Activated CD4-positive, alpha-beta T cell treated with anti-CD3 and anti-CD28 coated beads, Interleukin-2, Interleukin-4, amounts not matched to agents 100 ng/mL and 50 ng/mL, durations not matched to agents 16 hours and 8 hours (primary cell): Measurements from ENCODE around the gene MSANTD1.
"Not testable (repeated sequence)": the region's sequence is repeated elsewhere in the genome, so short reads cannot be mapped to it uniquely, and the experiment has no call there.

Experiments
- DNase-seq: peaks from one replicate; pipeline ENCODE4 v3.0.0-alpha.2; 2020; ENCODE audit warnings: low spot score

The MSANTD1 gene

GRCh38 chr4:3290889-3291321 is 41.9 kb downstream of the MSANTD1 start:
- DNase-seq: no peak

- DNase-seq: no peak
Measured at GRCh38 chr4:3291411-3291968, 42.5 kb downstream of the MSANTD1 start.

- no peak for DNase-seq
Measured at GRCh38 chr4:3291969-3292570, 43.1 kb downstream of the MSANTD1 start.

- peak; percentile 87 for DNase-seq
Measured at GRCh38 chr4:3292571-3293400, 43.8 kb downstream of the MSANTD1 start, which contains the start of gene RGS12. RGS12 (plus strand) TSS chr4:3293021; CDS start chr4:3316171, 23,150 bp downstream.

- DNase-seq: no peak
Measured at GRCh38 chr4:3293401-3294391, 44.7 kb downstream of the MSANTD1 start.

DNA sequence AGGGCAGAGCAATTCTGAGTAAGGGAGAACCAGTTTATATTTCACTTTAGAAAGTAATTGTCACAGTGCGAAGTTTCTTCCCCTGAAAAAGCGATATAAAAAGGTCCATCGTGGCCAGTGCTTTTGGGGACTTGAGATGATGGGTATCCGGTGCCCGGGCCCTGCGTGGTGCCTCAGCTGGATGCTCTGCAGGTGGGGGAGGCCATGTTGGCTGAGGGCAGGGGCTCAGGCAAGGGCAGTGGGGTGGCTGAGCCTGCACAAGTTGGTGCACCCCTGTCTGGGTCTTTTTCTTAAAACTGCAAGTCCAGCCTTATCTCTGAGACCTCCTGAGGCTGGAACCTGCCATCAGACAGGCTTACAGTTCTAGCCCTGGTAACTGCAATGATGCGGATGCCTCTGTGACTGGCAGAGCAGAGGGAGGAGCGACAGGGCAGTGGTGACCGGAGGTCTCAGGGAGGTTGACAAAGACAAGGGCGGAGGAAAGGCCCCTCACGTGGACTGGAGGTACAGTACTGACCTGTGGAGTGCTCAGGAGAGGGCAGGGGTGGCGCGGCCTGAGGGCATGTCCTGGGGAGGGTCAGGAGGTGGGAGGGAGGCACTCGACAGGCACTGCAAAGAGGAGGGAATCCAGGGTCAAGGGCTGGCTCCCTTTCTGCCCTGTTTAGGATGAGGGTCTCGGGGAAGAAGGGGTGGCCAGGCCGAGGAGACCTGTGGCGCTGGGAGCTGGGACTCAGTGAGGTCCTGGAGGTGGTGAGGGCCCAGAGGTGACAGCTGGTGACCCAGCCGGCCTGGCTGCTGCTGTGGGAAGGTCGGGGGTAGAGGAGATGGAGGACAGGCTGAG is 45.7 kb downstream of the MSANTD1 start:
- no peak for DNase-seq

- DNase-seq: no peak
Measured at GRCh38 chr4:3295837-3296624, 47.1 kb downstream of the MSANTD1 start.

DNA sequence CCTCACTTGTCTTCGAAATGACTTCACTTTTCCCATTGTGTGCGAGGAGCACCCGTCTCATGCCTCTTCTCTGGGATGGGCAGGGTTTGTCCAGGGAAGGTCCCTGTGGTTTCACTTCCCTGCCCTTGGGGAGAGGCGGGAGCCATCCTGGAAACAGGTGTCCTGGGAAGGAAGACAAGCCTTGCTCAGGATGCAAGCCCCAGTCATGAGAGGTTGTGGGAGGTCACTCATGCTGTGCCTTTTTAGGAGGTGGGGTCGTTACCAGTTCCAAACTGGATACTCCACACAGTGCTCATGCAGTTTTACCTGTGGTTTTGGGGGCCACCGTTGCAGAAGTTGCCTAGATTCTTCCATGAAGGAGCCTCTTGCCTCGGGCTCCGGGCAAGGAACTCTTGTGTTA is 47.7 kb downstream of the MSANTD1 start:
- DNase-seq: no peak

DNA sequence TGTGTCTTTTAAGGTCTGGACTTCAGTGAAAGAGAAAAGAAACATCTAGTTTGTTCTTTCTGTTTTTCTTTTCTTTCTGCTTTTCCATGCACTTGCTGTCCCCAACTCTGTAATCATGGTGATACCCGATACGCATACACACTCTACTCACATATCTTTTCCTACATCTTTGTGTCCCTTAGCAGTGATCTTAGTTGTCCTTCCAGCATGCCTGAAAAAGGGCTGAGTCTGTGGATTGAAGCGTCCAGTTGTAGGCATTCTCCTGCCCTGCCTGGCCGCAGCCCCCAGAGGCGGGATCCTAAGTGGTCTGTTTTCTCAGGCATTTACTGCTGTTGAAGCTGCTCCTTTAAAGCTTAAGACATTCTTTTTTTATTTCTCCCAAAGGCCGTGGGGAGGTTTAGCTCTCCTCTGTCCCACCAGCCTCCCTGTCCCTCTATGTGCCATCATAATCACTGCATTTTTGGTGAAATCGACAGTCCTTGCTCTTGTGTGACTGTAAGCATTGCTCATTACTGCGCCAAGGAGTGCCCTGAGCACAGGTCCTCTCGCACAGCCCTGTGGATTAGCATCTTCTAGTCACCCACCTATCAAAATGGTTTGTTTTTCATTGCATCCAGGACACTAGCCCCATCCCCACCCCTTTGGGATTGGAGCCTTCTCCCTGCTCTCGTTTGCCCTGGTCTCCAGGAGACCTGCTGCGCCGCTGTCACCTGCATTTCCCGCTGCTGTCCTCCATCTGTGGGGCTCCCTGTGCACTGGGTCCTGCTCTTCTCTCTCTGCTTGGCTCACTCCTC is 48.3 kb downstream of the MSANTD1 start:
- DNase-seq: no peak

GRCh38 chr4:3299122-3299975 is 50.4 kb downstream of the MSANTD1 start:
- DNase-seq: no peak

DNA sequence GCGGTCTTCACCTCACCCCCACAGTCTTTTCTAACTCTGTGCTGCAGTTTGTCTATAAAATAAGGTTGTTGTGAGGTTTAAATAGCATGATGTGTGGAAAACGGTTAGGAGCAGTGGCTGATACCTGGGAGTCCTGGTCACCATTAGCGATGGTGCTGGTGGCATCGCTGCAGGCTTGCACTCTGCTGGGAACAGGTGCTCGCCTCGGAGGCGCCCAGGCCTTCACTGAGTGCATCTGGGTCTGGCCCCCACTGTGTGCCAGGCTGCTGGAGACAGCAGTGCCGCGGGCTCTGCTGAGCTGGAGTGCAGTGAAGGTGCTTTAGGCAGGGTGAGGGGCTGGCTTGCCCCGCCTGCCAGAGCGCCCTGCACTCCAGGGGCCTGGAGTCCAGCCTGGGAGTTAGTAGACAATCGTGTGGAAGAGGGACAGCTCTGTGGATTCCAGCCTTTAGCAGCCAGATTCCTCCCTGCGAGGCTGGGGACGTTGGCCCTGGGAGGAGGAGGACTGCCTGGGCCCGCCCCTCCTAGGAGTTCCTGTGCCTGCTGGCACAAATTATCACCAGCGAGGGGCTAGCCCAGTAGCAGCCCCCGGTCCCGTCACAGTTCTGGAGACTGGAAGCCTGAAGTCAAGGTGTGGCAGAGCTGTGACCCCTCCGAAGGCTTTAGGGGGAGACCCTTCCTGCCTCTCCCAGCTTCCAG is 51.2 kb downstream of the MSANTD1 start:
- no peak for DNase-seq

DNA sequence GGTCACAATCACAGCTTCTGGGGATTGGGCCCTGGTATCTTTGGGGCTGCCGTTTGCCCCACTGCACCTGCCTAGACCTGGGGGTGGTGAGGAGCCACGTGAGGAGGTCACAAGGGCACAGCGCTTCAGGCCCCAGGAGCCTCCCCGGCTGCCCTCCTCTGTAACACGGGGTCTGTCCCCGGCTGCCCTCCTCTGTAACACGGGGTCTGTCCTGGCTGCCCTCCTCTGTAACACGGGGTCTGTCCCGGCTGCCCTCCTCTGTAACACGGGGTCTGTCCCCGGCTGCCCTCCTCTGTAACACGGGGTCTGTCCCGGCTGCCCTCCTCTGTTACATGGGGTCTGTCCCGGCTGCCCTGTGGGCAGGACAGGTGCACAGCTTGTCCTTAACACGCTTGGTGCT is 51.9 kb downstream of the MSANTD1 start:
- DNase-seq: not testable (repeated sequence)

GRCh38 chr4:3301450-3302172 is 52.7 kb downstream of the MSANTD1 start:
- DNase-seq: no peak

DNA sequence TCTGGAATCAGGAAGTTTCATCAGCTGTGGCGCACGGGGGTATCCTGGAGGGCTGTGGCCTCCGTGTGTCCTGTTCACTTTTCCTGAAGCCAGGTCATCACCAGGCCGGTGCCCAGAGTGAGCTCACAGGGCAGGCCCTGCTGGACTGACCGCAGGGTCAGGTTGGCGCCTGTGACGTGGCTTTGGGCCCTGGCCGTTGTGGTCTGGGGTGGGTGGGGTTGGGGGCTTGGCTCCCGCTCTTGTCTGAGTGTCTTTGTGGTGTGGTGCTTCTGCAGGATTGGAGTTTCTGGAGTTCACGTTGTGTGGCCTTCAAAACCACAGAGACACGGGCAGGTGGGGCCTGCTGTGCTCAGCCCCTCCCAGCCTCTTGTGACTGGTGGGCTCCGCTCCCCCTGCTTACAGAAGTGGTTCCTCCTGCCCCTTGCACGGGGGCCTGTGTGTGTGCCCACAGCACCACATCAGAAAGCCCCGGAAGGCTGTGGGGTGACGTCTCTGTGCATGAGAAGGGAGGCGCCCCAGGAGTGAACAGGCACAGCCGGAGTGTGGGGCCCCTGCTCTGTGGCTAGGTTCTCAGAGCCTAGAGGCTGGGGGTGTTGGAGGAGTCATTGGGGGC is 53.3 kb downstream of the MSANTD1 start:
- peak; percentile 34 for DNase-seq

- DNase-seq: no peak
Measured at GRCh38 chr4:3302786-3303564, 54.0 kb downstream of the MSANTD1 start.

DNA sequence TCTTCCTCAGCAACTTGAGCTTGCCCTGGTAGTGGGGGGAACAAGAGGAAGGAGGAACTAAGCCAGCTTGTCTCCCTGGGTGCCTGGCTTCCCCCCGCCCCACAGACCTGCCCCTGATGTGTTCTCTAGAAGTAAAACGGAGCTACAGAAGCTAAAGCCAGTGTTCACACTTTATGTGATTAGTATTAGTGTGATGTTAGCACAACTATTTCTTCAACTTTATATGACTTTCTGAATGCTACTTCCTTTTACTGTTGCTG is 54.5 kb downstream of the MSANTD1 start:
- DNase-seq: no peak
